Measurements from ENCODE around the gene IL2RA. TPM values are rescaled to one million over a fixed set of nuclear protein-coding genes. Genes with fewer than 3 reads are reported as not detected.

Gene IL2RA
- total RNA-seq, 1 experiment from 2014 or later, result not detected

DNA sequence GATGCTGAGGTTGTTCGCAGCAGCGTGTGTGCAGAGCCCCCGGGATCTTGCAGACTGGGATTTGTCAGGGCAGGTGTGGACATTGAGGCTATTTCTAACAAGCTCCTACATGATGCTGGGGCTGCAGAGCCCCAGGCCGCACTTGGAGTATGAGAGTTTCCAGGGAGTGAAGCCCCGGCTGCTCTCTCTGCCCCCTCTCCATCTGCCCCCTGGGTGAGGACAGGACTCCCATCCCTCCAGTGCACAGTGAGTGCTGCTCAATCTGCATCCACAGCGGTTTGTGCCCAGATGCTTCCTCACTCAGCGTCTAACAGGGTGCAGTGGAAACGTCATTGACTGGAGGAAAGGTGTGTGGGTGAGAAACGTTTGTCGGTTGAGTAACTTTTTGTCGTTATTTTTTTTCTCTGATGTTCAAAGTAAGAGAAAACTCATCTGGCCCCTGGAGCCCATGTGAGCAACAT is 25.3 kb downstream of the IL2RA start:
- H3K9me3 Mint-ChIP-seq, result no peaks in the 10 kb centered on the region; a peak in 1 of 5 replicates
- H3K14ac ChIP-seq (ENCODE audit: insufficient read depth, low read length), result no peak overlapping the region; the same call in 1 of the 2 replicates
- H2AK5ac ChIP-seq (ENCODE audit: insufficient read length, low read length), result no peak overlapping the region
- H2BK12ac ChIP-seq (ENCODE audit: insufficient read length, low read depth, low read length), result no peak overlapping the region
- H3K18ac ChIP-seq (ENCODE audit: insufficient read length, low read depth, low read length), result no peak overlapping the region
- H3K4me2 ChIP-seq (ENCODE audit: insufficient read depth, insufficient read length, low read length), result no peak overlapping the region
- no peak overlapping the region for H3K27ac ChIP-seq (ENCODE audit: insufficient read length, low read depth, low read length)
- no peaks in the 10 kb centered on the region for H4K20me1 ChIP-seq (ENCODE audit: control insufficient read depth, insufficient read depth, insufficient read length)
- no peak overlapping the region for H2BK20ac ChIP-seq (ENCODE audit: low read depth, low read length, poor library complexity, severe bottlenecking)
- H3K9me3 ChIP-seq (ENCODE audit: control insufficient read depth, low read depth, low read length), result no peaks in the 10 kb centered on the region
- no peak overlapping the region for H4K5ac ChIP-seq (ENCODE audit: insufficient read length, low read depth, low read length)
- DNase-seq, result no peak
- no peak overlapping the region for H3K9ac ChIP-seq (ENCODE audit: extremely low read depth, insufficient read length, low read length)
- H3K27me3 ChIP-seq (ENCODE audit: insufficient read depth, low read length), result no peaks in the 10 kb centered on the region
- H3K27ac Mint-ChIP-seq, result no peak overlapping the region
- H3K4me1 ChIP-seq (ENCODE audit: insufficient read depth, low read length), result no peaks in the 10 kb centered on the region
- H3K79me2 ChIP-seq (ENCODE audit: insufficient read depth, low read length), result no peaks in the 10 kb centered on the region
- H3K4me1 Mint-ChIP-seq, result no peaks in the 10 kb centered on the region
- TF ChIP-seq, protein P1, sequence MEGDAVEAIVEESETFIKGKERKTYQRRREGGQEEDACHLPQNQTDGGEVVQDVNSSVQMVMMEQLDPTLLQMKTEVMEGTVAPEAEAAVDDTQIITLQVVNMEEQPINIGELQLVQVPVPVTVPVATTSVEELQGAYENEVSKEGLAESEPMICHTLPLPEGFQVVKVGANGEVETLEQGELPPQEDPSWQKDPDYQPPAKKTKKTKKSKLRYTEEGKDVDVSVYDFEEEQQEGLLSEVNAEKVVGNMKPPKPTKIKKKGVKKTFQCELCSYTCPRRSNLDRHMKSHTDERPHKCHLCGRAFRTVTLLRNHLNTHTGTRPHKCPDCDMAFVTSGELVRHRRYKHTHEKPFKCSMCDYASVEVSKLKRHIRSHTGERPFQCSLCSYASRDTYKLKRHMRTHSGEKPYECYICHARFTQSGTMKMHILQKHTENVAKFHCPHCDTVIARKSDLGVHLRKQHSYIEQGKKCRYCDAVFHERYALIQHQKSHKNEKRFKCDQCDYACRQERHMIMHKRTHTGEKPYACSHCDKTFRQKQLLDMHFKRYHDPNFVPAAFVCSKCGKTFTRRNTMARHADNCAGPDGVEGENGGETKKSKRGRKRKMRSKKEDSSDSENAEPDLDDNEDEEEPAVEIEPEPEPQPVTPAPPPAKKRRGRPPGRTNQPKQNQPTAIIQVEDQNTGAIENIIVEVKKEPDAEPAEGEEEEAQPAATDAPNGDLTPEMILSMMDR (conservative IDR thresholded peaks at IDR 0.05), result no peak
- no peak overlapping the region for H3K56ac ChIP-seq (ENCODE audit: insufficient read length, low read depth, low read length)
- no peak overlapping the region for H2BK15ac ChIP-seq (ENCODE audit: low read depth, low read length)
- no peak overlapping the region for H2BK120ac ChIP-seq (ENCODE audit: low read depth, low read length, poor library complexity, severe bottlenecking)
- H2BK5ac ChIP-seq (ENCODE audit: insufficient read length, low read length), result no peak overlapping the region
- no peaks in the 10 kb centered on the region for H3K36me3 Mint-ChIP-seq (ENCODE audit: insufficient read depth in 1 of 3, low read depth in 3 of 3)
- no peaks in the 10 kb centered on the region for H3K23me2 ChIP-seq (ENCODE audit: insufficient read length, low read depth, low read length, poor library complexity, severe bottlenecking)
- 100% methylated on average over 3 of the region's 11 CpGs for WGBS (ENCODE audit: extremely low coverage, insufficient read length, low lambda C conversion rate)
- H3K23ac ChIP-seq (ENCODE audit: insufficient read length, low read depth, low read length), result no peak overlapping the region
- no peak overlapping the region for H4K91ac ChIP-seq (ENCODE audit: insufficient read length, low read depth, low read length)
- no peak overlapping the region for H3T11ph ChIP-seq (ENCODE audit: low read length)
- H2AFZ ChIP-seq (ENCODE audit: low read length), result no peak overlapping the region
- H3K4me3 Mint-ChIP-seq, result no peak overlapping the region
- no peaks in the 10 kb centered on the region for H3K79me1 ChIP-seq (ENCODE audit: insufficient read depth, low read depth, low read length, poor library complexity, severe bottlenecking)
- peaks cover 7% of the 10 kb centered on the region; the same call in 1 of the 2 replicates for H3K27me3 Mint-ChIP-seq (ENCODE audit: low read depth)
- no peak overlapping the region for H3K4ac ChIP-seq (ENCODE audit: low read depth, low read length)
- no peak overlapping the region for H4K8ac ChIP-seq (replicated peaks; ENCODE audit: insufficient read length, low read depth, low read length)

All from H9 (cell line).